Right renal cortex interstitium (tissue), 3 donors: Measurements from ENCODE around the gene CHI3L2. TPM values are rescaled to one million over a fixed set of nuclear protein-coding genes. Genes with fewer than 3 reads are reported as not detected.
"Not testable (repeated sequence)": the region's sequence is repeated elsewhere in the genome, so short reads cannot be mapped to it uniquely, and the experiment has no call there.

Experiments
- DNase-seq, 3 donors: peaks; one replicate each; pipeline ENCODE4 v3.0.0-alpha.2; 2013; ENCODE audit warnings: low read depth in 3 of 3, low spot score in 2 of 3
- polyA plus RNA-seq, 3 donors: library from polyadenylated mRNA; unstranded; fragments of 120-200 nt; gene quantifications; one replicate each; pipeline ENCODE4 v1.2.1, GENCODE V29; 2013; ENCODE audit not compliant: insufficient read length in 3 of 3

The CHI3L2 gene
- polyA plus RNA-seq, 3 donors: 0.24 to 0.33 (median 0.26) TPM

GRCh38 chr1:111201275-111202090, 26.0 kb upstream of the CHI3L2 start:
- no peak for DNase-seq

- DNase-seq: no peak
Observed at GRCh38 chr1:111202366-111202706, 25.2 kb upstream of the CHI3L2 start.

- no peak for DNase-seq
Observed at GRCh38 chr1:111202707-111203623, 24.5 kb upstream of the CHI3L2 start.

- no peak for DNase-seq
Observed at GRCh38 chr1:111203681-111204200, 23.8 kb upstream of the CHI3L2 start.

- DNase-seq: no peak
Observed at GRCh38 chr1:111204201-111204982, 23.1 kb upstream of the CHI3L2 start.

DNA sequence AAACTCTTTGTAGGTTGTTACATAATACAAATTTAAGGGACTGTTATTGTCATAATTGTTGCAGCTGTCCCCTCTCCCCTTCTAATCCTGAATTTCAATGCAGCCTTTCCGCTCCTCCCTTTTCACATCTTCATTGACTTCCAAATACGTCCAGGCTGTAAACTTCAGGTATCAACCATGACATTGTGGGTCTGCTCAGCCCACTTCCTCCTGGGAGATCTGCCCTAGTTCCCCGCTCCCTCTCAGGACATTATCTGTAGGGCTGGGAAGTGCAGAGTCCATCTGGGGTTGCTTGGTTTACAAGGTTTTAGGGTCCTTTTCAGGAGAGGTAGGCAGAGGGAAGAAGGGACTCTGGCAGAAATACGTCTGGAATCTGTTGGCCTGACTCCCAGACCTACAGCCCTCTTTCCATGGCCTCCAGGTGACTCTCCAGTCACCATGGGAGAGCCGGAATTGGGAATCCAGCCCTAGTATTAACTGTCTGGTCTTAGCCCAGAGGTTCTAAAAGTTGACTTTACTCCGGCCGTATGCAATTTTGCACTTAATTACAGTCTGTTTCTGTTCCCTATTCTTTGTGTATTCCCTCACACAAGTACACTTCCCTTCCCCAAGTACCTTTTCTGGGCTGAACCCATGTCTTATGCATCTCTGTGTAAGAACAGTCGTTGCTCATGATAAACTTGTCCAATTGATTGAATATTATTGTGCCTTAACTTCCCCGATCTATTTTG, 22.4 kb upstream of the CHI3L2 start:
- no peak for DNase-seq

DNA sequence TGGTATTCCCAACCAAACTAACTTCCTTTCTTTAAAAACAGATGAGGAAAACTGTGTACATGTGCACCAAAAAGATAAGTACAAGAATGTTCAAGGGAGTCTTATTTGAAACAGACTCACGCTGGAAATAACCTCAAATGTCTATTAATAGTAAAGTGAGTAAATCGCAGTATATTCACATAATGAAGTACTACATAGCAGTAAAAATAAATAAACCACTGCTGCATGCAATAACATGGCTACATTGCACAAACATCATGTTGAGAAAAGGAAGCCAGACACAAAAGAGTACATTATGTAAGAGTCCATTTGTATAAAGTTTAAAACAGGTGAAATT, 21.8 kb upstream of the CHI3L2 start:
- no peak for DNase-seq

- no peak for DNase-seq
Observed at GRCh38 chr1:111208921-111209320, 18.6 kb upstream of the CHI3L2 start.

GRCh38 chr1:111209622-111210021, 17.9 kb upstream of the CHI3L2 start:
- no peak for DNase-seq

- DNase-seq: no peak
Observed at GRCh38 chr1:111211921-111212320, 15.6 kb upstream of the CHI3L2 start.

DNA sequence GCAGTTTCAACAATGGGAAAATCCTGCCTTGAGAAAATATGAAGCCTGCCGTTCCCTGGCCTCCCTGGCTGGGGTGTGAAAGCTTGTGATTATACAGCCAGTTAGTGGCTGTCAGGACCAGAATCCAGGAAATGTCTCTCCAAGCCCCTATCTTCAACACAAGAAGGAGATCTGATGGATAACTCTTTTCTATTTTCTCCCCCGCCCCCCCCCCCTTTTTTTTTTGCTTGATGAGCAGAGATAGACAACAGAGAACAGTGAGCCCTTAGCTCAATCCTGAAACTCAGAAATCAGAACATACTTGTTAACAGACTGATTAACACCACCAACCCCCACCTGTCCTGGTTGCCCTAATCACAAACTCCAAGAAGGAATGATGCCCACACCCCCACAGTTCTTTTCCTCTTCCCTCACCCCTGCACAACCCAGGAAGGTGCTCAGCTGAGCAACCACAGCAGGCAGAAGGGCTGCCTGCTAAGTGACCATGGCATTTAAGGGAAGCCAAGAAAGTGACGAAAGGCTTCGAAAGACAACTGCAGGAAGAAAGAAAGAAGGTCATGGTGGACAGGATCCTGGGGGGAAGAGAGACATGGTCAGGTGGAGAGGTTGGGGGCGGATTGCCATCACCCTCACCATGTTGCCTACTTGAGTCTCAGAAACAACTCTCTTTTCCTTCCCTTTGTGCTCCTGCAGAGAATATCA, 14.7 kb upstream of the CHI3L2 start:
- no peak for DNase-seq

- DNase-seq: no peak
Observed at GRCh38 chr1:111213412-111213811, 14.1 kb upstream of the CHI3L2 start.

DNA sequence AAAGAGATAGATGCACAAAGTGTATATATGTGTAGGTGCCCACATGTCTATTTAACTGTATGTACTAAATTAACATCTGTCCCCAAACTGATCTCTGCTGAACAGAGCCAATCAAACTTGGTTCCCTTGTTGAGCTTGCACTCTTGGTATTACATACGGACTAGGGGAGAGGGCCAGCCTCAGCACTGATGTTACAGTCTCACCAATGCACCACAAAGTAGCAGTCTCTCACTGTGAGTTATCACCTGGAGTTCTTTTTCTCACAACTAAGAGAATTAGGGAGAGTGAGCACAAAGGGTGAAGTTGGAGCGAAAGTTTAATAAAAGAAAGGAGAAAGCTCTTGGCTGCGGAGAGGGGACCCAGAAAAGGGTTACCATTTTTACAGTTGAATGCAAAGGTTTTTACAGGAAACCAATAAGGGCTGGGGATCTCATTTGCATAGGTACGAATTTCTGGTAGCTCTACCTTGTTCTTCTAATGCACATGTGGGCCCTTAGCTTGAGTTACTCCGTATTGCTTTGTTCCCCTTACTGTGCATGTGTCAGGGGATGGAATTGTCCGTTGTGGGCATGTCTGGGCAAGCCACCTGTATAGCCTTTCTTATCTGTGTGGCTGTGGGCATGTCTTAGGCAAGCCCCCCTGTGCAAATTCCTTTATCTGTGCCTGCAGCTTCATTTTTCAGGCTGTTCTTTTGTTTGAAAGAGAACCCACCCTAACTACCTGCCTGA, 13.3 kb upstream of the CHI3L2 start:
- DNase-seq: no peak

DNA sequence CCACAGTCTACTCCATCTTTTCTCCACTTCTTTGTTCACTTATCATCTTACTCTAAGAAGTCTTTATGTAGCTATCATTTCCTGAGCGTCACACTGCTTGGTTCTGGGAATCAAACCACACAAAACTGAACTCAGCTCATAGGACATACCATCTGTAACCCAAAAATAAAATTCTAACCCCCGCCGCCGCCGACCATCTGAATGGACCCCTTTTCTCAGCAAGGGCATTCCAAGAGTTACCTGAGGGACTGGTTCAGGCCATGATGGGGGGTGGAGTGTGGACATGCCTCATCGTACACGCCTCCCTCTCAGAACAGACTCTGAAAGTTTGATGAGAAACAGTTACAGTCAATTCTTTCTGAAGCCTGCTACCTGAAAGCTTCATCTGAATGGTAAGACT, 12.6 kb upstream of the CHI3L2 start:
- DNase-seq: no peak

DNA sequence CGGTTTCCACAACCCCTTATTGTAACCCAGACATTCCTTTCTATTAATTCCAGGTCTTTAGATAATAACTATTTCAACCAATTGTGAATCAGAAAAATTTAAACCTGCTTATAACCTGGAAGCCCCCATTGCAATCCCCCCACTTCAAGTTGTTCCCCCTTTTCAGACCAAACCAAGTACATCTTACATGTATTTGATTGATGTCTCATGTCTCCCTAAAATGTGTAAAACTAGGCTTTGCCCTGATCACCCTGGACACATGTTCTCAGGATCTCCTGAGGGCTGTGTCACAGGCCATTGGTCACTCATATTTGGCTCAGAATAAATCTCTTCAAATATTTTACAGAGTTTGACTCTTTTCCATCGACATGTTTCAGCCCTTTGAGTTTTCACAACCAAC, 12.2 kb upstream of the CHI3L2 start:
- DNase-seq: not testable (repeated sequence)

- no peak for DNase-seq
Observed at GRCh38 chr1:111216751-111217150, 10.8 kb upstream of the CHI3L2 start.

DNA sequence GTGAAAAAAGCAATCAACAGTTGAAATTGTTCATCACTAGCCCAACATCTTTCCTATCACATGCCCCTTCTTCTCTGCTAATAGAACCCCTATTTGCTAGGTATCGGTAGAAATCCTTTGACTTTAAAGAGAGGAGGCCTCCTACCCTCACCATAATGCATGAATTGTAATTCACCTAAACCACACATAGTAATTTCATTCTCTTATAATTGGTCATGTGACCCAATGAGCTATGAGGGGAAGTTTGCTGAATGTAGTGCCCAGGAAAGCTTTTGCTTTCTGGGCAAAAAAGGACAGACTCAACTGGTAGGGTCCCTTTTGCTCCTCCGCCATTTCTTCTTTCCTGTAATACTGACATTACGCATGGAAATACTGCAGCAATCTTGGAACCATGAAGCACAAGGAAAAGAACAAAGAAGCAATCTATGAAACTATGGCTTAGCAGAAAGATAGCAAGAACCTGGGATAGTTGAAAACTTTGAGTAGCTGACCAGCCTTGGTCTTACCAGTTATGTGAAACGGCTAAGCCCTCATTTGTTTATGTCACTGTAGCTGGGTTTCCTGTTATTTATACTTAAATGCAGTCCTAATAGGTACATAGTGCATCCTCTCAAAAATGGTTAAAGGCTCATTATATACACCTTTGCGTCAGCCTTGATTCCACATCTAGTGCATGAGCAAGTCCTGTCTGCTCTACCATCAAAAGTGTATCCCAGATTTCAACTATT, 10.2 kb upstream of the CHI3L2 start:
- no peak for DNase-seq
